HG03097 (cell line): Measurements from ENCODE around the gene GFPT2.

Source experiments
- ATAC-seq: cut with Tn5 transposase; IDR thresholded peaks from one replicate; pipeline ENCODE4 v1.9.1; 2021; ENCODE audit not compliant: unreplicated experiment, low FRiP score

Gene GFPT2

DNA sequence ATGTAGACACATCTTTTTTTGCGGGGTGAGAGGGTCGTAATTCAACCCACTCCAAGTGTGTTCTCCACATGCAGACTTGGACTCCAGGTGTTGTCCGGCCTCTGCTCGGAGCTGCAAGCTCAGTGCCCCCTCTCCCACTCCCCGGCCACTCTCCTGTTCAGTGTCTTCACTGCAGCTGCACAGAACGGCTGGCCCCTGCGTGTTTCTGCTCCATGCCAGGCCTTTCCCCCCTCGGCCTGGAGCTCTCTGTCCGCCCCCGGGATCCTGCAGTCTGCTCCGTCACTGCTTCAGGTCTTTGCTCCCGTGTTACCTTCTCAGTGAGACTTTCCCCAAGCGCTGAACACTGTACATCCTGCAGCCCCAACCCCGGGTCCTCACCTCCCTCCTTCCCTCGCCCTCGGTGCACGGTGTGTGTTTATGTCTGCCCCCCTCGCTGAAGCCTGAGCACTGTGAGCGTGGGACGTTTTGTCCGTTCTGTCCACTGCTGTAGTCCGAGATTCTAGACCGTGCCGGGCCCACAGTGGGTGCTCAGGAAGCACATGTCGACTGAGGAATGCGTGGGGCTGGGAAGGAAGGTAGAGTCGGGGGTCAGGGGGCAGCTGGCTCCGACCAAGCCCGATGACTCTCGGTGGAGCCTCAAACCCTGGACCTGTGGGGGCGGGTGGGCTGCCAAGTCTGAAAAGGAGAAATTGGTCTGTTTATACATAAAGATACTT, 26.4 kb upstream of the GFPT2 start:
- ATAC-seq: no peak

DNA sequence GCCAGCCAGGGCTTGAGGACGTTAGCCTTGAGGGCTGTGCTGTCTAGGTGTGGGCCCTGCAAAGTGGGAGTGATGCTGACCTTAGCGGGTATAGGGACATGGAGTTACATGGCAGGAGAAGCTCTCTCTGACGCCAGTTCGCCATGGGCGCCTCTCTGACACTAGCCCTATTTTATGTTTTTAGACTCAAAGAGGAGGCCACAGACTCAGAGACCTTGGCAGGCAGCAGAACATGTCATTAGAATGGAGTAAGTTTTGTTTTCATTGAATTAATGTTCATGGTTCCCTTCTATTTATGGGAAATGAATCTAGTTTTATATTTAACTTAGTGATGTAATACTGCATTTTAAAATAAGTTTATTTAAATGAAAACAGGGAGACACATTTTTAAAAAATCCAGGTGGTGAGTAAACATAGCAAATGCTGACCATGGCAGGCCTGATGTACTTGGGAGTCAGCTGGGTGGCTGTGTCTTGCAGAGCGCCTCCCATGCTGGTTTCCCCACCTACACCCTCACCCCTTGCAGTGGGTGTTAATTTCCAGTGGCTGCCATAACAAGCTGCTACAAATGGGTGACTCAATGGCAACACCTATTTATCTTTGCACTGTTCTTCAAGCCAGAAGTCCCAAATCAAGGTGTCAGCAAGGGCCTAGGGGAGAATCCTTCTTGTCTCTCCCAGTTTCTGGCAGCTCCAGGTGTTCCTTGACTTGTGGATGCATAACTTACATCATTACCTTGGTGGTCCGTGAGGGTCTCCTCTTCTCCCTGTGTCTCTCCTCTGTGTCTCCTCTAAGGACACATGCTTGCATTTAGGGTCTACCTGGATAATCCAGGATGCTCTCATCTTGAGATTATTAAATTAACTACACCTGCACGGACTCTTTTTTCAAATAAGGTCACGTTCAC, 25.6 kb upstream of the GFPT2 start:
- ATAC-seq: no peak

DNA sequence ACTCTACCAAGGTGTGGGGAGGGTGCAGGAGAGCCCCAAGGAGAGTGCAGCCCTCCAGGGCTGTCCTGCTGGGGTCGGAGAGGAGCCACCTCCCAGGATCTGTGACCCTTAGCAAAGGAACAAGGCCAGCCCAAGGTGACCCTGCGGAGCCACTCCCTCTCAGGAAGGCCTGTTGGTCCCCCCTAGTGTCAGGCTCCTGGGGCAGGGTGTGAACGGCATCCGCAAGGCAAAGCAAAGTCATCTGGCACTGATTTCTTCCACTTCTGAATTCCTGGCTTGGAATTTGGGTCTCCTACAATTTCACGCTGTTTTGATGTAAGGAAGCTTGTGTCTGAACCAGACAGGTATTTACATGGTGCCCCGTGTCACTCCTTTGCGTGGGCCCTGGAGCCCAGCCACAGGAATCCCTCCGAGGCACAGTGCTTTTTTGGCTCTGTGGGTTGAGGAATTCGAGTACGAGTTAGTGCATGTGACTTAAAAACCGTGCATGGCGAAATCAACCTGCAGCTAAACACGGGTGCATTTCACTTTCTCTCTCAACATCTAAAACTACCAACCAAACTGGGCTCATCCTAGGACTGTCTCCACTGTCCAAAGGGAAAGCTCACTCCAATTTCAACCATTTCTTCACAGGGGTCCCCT, 24.5 kb upstream of the GFPT2 start:
- no peak for ATAC-seq

DNA sequence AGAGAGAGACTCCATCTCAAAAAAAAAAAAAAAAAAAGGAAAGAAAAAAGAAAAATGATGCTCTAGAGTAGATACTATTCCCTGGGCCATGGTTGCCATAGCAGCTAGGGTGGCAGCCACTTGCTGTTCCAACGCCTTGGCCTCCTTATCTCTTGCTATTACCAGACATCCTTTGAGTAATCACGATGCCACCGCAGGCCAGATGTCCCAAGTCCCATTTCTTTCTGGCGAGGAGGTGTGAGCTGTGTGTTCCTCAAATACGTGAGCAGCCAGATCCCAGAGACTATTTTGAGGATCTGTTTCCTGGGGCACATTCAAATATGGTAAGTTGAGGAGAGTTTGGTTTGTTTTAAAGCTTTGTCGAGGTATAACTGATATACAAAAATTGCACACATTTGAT, 23.4 kb upstream of the GFPT2 start:
- no peak for ATAC-seq

DNA sequence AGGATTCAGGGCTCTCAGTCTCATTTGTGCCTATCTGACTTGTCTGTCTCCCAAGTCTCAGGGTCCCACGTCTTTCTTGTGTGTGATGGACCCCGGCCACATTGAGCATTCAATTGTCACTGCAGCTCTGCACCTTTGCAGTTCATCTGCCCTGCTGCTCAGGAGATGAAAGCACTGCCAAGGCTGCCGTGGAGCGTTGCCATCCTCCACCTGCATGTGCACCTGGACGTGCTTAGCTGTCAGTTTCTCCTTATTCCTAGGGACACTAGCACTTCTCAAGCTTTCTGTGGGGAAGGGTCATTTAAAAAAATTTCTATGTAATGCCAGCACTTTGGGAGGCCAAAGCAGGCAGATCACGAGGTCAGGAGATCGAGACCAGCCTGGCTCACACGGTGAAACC, 22.8 kb upstream of the GFPT2 start:
- no peak for ATAC-seq

DNA sequence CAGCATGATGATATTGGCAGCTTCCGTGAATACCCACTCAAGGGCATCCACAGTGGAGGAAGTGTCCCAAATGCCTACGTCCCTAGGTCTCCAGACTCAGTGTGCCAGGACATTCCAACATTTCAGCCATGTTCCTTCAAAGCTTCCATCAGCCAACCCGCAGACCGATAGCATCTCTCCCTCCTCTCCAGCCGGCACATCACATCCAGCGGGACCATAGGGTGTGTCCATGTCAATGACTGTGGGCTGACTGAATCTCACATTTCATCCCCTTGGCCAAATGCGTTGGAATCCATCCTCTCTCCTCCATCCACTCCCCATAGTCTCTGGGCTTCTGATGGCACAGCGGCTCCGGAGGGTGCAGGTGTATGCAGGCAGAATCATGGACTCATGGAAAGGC, 22.2 kb upstream of the GFPT2 start:
- ATAC-seq: no peak

DNA sequence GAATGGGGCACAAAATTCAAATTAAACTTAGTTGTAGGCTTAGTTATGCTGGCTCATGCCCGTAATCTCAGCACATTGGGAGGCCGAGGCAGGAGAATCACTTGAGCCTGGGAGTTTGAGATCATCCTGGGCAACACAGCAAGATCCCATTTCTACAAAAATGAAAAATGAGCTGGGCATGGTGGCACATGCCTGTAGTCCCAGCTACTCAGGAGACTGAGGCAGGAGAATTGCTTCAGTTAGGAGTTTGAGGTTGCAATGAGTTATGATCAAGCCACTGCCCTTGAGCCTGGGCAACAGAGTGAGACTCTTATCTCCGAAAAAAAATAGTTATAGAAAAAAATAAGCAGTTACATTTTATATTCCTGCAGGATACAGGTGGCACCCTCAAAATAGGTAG, 20.7 kb upstream of the GFPT2 start:
- ATAC-seq: no peak

DNA sequence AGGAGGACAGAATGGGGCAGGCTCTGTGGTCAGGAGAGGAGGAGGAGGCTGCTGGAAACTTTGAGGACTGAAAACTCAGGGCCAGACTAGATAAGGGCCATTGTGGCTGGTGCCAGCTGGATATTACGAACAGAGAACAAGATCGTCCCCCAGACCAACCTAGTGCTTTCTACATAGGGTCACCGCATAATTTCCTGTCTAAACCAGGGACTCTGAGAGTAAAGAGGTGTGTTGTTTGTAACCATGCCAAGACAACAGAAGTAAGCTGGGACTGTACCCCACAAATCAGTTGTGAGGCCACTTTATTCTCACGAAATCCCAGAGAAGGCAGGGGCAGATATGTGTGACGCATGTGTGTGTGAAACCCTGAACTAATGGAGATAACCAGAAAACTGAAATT, 20.3 kb upstream of the GFPT2 start:
- no peak for ATAC-seq

DNA sequence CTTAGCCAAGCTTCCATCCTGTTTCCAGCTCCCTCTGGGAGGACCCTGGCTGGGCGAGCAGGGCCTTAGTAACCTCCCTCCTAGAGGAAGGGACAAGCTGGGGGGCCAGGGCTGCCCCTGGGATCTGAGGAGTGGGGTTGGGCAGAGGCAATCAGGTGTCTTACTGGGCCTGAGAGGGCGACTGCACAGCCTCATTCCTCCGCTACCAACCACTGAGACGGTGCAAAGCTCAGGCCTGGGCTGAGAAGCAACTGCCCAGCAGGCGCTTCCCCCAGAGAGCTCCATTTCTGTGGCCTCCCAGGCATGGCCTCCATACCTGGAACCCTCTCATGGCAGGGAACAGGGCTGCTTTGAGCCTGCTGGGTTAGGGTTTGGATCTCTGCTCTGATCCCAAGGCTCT, 18.8 kb upstream of the GFPT2 start:
- ATAC-seq: no peak

DNA sequence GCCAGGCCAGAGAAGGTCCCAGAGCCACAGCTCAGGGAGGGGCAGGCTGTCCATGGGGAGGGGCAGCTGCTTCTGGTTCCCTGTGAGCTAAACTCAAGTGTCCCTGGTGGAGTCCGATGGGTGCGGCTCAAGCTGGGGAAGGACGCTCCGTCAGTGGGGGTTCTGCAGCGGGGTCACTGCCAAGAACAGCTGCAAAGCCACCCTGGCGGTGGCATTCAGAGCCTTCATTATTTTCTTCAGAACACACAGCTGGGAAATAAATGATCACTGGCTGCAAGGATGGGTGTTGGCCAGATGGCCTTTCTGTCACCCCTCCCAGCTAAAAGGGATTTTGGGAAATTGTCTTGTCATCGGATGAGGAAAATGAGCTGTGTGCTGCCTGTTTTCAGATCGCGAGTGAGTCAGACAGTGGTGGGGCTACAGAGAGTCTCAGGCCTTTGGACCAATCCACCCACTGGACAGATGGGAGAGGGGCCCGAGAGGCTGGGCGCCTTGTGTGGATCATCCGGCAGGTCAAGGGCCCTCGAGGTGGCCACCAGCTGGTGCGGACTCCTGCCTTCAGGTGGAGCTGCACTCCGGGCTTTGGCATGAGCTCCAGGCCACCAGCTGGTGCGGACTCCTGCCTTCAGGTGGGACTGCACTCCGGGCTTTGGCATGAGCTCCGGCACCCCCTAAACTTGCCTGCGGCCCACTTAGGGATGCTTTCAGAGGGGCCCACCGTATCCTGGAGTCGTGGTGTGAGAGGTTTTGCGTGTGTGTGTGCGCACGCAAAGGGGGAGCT, 17.9 kb upstream of the GFPT2 start:
- no peak for ATAC-seq

DNA sequence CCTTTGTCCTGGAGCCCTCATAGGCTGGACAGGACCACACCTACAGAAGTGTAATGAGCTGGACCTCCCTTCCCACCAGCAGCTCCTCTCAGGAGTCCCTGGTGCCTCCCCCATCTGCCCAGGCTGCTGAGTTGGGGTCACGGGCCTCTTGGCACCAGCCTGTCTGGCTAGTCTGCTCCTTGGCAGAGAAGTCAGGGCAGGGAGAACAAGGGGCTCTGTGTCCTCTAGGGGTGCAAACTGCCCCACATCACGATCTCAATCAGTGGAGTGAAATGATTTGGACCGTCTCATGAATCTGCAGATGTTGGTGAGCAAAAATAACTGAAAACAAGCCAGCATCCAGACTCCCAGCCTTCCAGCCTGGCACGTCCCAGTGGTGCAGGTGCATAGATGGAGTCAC, 14.9 kb upstream of the GFPT2 start:
- no peak for ATAC-seq

DNA sequence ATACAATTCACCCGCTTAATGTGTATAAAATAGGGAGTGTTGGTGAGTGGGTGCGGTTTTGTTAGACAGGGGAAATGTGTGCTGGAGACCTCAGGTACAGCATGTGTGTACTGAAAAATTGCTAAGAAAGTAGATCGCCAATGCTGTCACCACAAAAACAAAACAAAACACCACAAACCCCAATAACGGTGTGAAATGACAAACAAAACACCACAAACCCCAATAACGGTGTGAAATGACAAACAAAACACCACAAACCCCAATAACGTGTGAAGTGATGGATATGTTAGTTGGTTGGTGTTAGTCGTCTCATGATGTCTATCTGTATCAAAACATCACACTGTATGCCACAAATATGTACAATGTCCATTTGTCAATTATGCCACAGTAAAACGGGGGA, 14.2 kb upstream of the GFPT2 start:
- no peak for ATAC-seq

DNA sequence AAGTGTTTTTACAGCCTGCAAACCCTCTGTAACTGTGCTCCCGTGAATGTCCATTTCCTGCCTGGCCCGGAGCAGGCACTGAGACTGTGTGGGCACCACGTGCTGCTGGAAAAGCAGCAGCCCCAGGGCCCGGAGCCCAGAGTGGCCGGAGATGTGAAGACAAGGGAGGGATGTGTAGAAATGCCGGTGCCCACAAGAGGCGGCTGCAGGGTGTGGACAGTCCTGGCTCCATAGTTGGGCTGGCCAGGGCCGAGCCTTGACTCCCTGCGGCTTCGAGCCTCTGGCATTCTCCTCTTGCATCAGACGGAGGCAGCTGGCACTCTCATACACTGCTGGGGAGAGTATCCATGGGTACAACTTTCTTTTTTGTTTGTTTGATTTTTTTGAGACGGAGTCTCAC, 13.2 kb upstream of the GFPT2 start:
- ATAC-seq: no peak

DNA sequence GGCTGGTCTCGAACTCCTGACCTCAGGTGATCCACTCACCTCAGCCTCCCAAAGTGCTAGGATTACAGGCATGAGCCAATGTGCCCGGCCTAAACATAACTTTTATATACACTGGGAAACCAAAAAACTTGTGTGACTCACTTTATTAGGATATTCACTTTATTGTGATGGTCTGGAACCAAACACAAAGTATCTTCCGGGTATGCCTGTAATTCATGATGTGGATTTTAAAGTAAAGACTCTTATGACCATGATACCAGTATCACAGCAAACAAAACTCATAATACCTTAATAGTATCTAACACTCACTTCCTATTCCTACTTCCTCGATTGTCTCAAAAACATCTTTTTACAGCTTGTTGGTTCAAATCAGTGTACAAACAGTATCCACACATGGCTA, 12.7 kb upstream of the GFPT2 start:
- no peak for ATAC-seq

DNA sequence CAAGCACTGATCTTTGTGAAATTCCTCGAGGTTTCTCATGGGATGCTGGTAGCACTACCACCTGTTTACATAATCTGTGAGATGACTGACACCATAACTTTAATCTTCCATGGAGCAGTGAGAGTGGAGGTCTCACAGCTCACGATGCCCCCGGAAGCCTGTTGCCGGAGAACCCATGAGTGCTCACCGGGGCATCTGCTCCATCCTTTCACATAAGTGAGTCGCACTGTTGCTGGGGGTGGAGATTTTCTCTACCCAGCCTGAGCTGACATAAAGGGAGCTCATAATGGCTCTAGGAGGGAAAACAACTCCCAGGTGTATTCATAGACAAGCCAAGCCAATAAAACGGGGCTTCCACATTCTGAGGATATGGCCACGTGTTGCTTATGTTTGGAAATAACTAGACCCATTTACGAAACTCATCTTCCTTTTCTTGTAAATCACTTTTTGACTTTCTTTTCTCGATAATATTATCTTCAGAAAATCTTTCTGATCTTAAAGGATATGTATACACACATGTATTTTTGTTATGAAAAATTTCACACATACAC, 11.2 kb upstream of the GFPT2 start:
- no peak for ATAC-seq

DNA sequence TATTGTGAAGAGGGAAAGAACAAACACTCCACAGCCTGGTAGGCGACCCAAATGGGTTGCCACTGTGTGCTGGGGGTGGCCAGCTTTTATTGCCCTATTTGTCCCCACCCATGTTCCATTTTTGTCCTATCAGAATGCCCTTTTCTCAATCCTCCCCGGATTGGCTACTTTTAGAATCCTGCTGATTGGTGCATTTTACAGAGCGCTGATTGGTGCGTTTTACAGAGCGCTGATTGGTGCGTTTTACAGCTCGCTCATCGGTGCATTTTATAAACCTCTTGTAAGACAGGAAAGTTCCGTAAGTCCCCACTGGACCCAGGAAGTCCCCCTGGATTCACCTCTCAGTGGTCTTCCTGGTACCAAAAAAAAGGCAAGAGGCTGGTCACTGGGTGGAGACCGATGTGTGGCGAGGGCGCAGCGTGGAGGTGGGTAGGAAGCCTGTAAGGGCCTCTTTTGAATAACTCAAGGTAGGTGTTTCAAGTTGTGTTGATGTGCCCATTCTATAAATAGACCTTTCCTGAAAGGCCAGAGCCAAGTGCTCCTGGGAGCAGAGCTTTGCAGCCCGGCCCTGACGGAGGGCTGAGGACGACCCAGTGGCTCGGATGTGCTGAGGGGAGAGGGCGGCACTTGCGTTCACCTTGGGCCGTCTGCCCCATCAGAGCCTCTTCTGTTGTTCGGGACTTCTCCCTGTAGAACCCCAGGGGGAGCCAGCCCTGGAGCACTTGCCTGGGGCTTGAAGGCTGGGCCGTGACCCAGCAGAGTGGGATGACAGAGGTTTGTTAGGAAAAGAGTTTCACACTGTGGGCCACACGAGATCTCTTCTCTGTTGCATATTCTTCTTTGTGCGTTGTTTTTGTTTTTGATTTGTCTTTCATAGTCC, 7.2 kb upstream of the GFPT2 start:
- ATAC-seq: no peak

DNA sequence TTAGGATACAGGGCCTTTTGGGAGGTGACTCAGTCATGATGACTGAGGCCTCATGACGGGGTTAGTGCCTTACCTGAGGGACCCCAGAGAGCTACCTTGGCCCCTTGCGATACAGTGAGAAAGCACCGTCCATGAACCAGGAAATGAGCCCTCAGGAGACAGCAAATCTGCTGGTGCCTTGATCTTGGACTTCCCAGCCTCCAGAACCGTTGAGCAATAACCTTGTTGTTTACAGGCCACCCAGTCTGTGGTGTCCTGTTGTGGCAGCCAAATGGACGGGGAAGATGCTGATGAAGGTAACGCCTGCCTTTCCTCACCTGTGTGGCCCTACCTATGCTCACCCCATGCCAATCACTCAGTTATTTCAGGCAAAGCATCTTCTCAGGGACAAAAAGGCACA, 5.6 kb upstream of the GFPT2 start:
- no peak for ATAC-seq

DNA sequence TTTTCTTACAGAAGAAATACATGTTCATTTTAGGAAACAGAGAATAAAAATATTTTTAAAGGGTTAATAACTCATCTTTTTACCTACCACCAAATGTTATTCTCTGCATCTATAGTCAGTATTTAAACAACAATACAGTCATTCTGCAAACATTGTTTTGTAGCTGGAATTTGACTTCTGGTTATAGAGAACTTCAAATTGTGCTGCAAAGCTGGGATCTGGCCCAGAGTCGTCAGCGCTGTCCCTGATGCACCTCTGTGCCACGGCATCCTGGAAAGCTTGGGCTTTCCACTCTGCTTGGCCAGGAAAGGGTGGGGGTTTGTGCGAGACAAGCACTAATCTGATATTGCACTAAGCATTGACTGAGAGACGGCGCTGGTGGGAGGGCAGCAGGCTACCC, 5.0 kb upstream of the GFPT2 start:
- no peak for ATAC-seq

DNA sequence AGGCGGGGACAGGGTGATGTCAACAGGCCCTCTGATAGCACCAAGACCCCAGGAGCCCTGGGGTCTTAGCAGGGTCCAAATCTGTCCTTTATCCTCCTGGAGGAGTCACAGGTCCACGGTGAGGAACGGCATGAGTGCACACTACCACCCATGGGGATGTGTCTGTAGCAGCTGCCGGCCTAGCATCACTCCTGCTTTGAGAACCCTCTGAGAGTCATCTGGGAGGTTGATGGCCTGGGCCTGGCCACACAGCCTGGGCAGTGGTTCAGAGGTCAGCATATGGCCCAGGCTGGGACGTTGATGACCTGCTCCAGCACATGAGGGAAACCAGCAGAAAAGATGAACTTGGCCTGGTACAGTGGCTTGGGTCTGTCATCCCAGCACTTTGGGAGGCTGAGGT, 1.8 kb upstream of the GFPT2 start:
- no peak for ATAC-seq

DNA sequence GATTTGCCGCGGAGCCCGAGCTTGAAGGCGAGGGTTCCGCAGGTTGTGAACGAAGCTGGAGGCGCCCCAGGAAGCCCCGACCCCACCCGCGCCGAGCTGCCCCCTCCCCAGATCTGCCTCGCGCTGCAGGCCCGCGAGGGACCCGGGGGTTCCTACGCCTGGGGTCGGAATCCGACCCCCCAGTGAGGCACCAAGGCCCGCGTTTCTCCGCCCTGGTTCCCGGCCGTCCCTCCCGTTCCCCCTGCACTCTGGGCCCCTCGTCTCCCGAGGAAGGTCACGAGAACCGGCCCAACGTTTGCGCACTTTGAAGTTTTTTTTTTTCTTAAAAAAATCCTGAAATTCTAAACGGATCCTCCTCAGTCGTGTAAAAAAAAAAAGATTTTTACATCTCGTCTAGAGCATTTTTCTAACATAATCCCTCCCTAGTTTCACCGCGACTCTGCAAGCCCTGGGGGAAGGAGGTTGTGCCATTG, 880 bp upstream of the GFPT2 start:
- no peak for ATAC-seq
